T-helper 17 cell (primary cell): ENCODE results near the gene CHCHD6. TPM values are rescaled to one million over a fixed set of nuclear protein-coding genes. Genes with fewer than 3 reads are reported as not detected.
A peak's percentile ranks its signal among the peaks of the same experiment; 100 is the strongest.

Experiments used
- ATAC-seq: fragments of 150-1000 bp; cut with Tn5 transposase; 2 replicates; pipeline ENCODE4 v1.10.0; 2021; ENCODE audit warnings: mild to moderate bottlenecking, moderate library complexity
- DNase-seq, 3 donors: peaks; one replicate each; pipeline versions ENCODE4 v3.0.0 to v3.0.0-alpha.2; 2020 to 2021
- H3K9me3 ChIP-seq: one replicate; pipeline ENCODE4 v1.7.0; 2013; ENCODE audit warnings: low read length, mild to moderate bottlenecking; ENCODE audit not compliant: control insufficient read depth, poor library complexity, severe bottlenecking
- H3K27ac Mint-ChIP-seq: one replicate; pipeline ENCODE4 v1.8.0; 2022; ENCODE audit warnings: mild to moderate bottlenecking, moderate library complexity, mixed read lengths
- H3K27me3 Mint-ChIP-seq: one replicate; pipeline ENCODE4 v1.8.0; 2022; ENCODE audit warnings: mixed read lengths
- H3K36me3 Mint-ChIP-seq: one replicate; pipeline ENCODE4 v1.8.0; 2022; ENCODE audit warnings: low read depth, mixed read lengths
- H3K4me1 Mint-ChIP-seq: one replicate; pipeline ENCODE4 v1.8.0; 2022; ENCODE audit warnings: mild to moderate bottlenecking, mixed read lengths
- H3K4me3 Mint-ChIP-seq: one replicate; pipeline ENCODE4 v1.8.0; 2022; ENCODE audit warnings: mild to moderate bottlenecking, moderate library complexity, mixed read lengths
- total RNA-seq, 4 donors: library from RNA in 2 of 4; stranded (reverse) in 2 of 4; gene quantifications; one replicate each; pipeline ENCODE4 v1.2.3 and lab custom pipeline; 2022 to 2026

The CHCHD6 gene
- total RNA-seq, 2 donors from 2014 or later, result 10.5 to 14.9 TPM

- no peak overlapping the region for H3K27ac Mint-ChIP-seq
- no peak overlapping the region for H3K4me3 Mint-ChIP-seq
- DNase-seq (no peak), ATAC-seq (no peak)
- no peaks in the 10 kb centered on the region for H3K9me3 ChIP-seq
- H3K4me1 Mint-ChIP-seq, result peaks cover 10% of the 10 kb centered on the region
- H3K36me3 Mint-ChIP-seq, result peaks cover 5% of the 10 kb centered on the region
- no peaks in the 10 kb centered on the region for H3K27me3 Mint-ChIP-seq
These were observed 148.5 kb downstream of the CHCHD6 start for GRCh38 chr3:126852511-126852910.

- H3K36me3 Mint-ChIP-seq, result peaks cover 3% of the 10 kb centered on the region
- no peaks in the 10 kb centered on the region for H3K9me3 ChIP-seq
- no peak for ATAC-seq
- H3K4me3 Mint-ChIP-seq, result no peak overlapping the region
- peaks cover 5% of the 10 kb centered on the region for H3K4me1 Mint-ChIP-seq
- H3K27ac Mint-ChIP-seq, result peak overlapping the region; percentile 14
- no peaks in the 10 kb centered on the region for H3K27me3 Mint-ChIP-seq
- DNase-seq, result no peak
These were observed 150.6 kb downstream of the CHCHD6 start for GRCh38 chr3:126854666-126855065.

- DNase-seq, result no peak
- ATAC-seq, result no peak
- Mint-ChIP-seq H3K27ac (no peak overlapping the region), H3K36me3 (peaks cover 3% of the 10 kb centered on the region), H3K4me1 (peaks cover 5% of the 10 kb centered on the region), H3K27me3 (no peaks in the 10 kb centered on the region), H3K4me3 (no peak overlapping the region)
- no peaks in the 10 kb centered on the region for H3K9me3 ChIP-seq
These were observed 151.3 kb downstream of the CHCHD6 start for GRCh38 chr3:126855374-126855773.

DNA sequence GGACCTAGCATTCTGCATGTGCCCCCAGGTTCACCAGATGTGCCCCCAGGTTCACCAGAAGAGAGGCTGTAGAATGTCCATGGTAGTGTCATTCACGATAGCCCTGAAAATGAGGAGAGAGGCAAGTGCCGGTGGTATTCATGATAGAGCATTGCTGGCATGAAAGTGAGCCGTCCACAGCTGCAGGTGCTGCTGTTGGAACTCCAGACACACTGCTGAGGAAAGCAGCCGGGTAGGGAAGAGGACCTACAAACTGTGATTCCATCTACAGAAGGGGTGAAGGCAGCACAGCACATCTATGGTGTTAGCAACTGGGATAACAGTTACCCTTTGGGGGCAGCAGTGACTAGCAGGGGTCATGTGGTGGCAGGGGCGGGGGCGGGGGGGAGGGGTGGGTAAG lies 153.9 kb downstream of the CHCHD6 start:
- DNase-seq, result no peak
- H3K36me3 Mint-ChIP-seq, result peaks cover 5% of the 10 kb centered on the region

DNA sequence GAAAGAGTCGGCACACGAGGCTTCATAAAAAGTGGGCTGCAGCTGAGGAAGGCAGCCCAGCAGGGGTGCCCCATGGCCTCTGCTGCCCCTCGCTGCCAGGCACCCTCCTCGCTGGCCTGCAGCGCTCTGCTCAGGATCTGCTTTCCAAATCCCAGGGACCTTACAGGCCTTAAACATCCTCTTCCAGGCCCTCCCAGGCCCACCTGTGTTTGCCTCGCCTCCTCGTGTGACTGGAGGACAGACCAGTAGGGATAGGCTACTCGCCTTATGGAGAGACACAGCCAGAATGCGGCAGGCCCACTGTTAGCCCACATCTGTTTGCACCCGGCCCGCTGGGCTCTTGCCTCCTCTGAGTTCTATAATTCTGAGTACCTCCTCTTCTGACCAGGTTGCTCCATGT lies 154.4 kb downstream of the CHCHD6 start:
- no peak overlapping the region for H3K4me3 Mint-ChIP-seq
- H3K27me3 Mint-ChIP-seq, result no peaks in the 10 kb centered on the region
- DNase-seq (no peak), ATAC-seq (no peak)
- H3K4me1 Mint-ChIP-seq, result peaks cover 5% of the 10 kb centered on the region
- peaks cover 5% of the 10 kb centered on the region for H3K36me3 Mint-ChIP-seq
- H3K27ac Mint-ChIP-seq, result no peak overlapping the region
- no peaks in the 10 kb centered on the region for H3K9me3 ChIP-seq

More for the DNA sequence above, 153.9 kb downstream of the CHCHD6 start:
- no peak for ATAC-seq
- H3K9me3 ChIP-seq, result no peaks in the 10 kb centered on the region
- Mint-ChIP-seq H3K27me3 (no peaks in the 10 kb centered on the region), H3K4me1 (peaks cover 5% of the 10 kb centered on the region), H3K27ac (no peak overlapping the region), H3K4me3 (no peak overlapping the region)

DNA sequence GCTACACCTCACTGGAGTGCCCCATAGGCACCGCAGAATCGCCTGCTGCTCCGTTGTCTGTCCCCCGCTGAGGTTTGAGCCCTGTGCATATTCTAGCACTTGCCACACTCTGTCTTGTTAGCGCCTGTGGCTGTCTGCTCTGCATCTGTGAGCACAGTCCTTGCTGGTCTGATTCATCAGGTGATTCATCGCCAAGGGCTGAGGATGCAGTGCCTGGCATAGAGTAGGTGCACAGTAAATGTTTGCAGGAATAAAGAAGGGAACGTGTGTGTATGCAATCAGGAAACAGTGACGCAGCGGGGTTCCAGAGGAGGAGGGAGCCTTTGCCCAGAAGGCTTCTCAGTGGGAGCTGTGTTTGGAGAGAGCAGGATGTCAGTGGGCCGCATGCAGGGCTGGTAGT lies 154.8 kb downstream of the CHCHD6 start:
- ATAC-seq (no peak), DNase-seq (no peak)
- H3K9me3 ChIP-seq, result no peaks in the 10 kb centered on the region
- no peak overlapping the region for H3K4me3 Mint-ChIP-seq
- no peaks in the 10 kb centered on the region for H3K27me3 Mint-ChIP-seq
- no peak overlapping the region for H3K27ac Mint-ChIP-seq
- H3K4me1 Mint-ChIP-seq, result peaks cover 5% of the 10 kb centered on the region
- peaks cover 5% of the 10 kb centered on the region for H3K36me3 Mint-ChIP-seq

DNA sequence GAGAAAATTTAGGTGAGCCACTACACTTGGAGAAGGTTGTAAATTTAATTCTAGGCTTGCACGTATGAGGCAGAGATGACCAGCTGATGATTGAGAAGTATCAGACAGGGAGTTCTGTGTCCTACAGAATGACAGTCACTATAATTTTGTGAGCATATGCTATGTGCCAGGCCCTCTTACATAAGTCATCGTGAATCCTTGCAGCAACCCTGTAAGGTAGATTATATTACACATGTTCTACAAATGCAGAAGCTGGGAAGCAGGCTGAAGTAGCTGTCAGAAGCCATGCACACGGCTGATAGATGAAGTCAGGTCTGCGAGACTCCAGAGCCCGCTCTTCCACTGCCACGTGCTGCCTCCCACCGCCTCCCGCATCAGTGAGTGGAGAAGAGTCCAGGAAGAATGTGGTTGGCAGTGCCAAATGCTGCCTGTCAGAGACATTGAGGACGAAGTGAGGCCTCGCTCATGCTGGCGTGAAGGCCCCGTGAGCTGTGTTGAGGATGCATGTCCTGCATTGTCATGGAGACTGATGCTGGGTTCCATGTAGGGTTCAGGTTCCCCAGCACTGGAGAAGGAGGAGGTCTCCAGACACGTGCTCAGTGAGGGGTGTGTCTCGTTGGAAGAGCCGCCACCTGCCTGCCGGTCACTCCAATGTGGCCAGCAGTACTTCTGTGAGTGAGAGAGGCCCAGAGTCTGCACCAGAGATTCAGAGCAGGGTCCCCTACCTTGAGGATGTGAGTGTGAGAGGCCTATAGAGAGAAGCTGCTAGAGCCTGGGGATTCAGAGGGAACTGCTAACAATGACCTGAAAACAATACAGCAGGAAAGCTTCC lies 155.6 kb downstream of the CHCHD6 start:
- Mint-ChIP-seq H3K4me1 (peaks cover 2% of the 10 kb centered on the region), H3K36me3 (peaks cover 5% of the 10 kb centered on the region), H3K27me3 (no peaks in the 10 kb centered on the region), H3K27ac (no peak overlapping the region), H3K4me3 (no peak overlapping the region)
- no peaks in the 10 kb centered on the region for H3K9me3 ChIP-seq
- no peak for ATAC-seq
- no peak for DNase-seq

- H3K4me3 Mint-ChIP-seq, result no peak overlapping the region
- H3K36me3 Mint-ChIP-seq, result peaks cover 12% of the 10 kb centered on the region
- no peak overlapping the region for H3K27ac Mint-ChIP-seq
- H3K9me3 ChIP-seq, result no peaks in the 10 kb centered on the region
- no peak for ATAC-seq
- peaks cover 6% of the 10 kb centered on the region for H3K4me1 Mint-ChIP-seq
- no peaks in the 10 kb centered on the region for H3K27me3 Mint-ChIP-seq
- DNase-seq, result no peak
These were observed 161.7 kb downstream of the CHCHD6 start for GRCh38 chr3:126865736-126866135.

GRCh38 chr3:126866175-126866759 lies 162.2 kb downstream of the CHCHD6 start:
- Mint-ChIP-seq H3K27me3 (no peaks in the 10 kb centered on the region), H3K27ac (no peak overlapping the region), H3K36me3 (peaks cover 11% of the 10 kb centered on the region), H3K4me1 (peaks cover 9% of the 10 kb centered on the region), H3K4me3 (no peak overlapping the region)
- H3K9me3 ChIP-seq, result no peaks in the 10 kb centered on the region
- no peak for ATAC-seq
- no peak for DNase-seq

- DNase-seq (no peak), ATAC-seq (no peak)
- Mint-ChIP-seq H3K4me3 (no peak overlapping the region), H3K4me1 (peaks cover 10% of the 10 kb centered on the region), H3K27ac (no peak overlapping the region), H3K27me3 (no peaks in the 10 kb centered on the region), H3K36me3 (peaks cover 10% of the 10 kb centered on the region)
- no peaks in the 10 kb centered on the region for H3K9me3 ChIP-seq
These were observed 163.3 kb downstream of the CHCHD6 start for GRCh38 chr3:126867190-126867862.

GRCh38 chr3:126867863-126868200 lies 163.8 kb downstream of the CHCHD6 start:
- H3K9me3 ChIP-seq, result no peaks in the 10 kb centered on the region
- H3K27me3 Mint-ChIP-seq, result no peaks in the 10 kb centered on the region
- DNase-seq, result no peak
- no peak overlapping the region for H3K27ac Mint-ChIP-seq
- peaks cover 10% of the 10 kb centered on the region for H3K4me1 Mint-ChIP-seq
- no peak for ATAC-seq
- H3K36me3 Mint-ChIP-seq, result peaks cover 10% of the 10 kb centered on the region
- no peak overlapping the region for H3K4me3 Mint-ChIP-seq

GRCh38 chr3:126870608-126871210 lies 166.7 kb downstream of the CHCHD6 start:
- no peak for ATAC-seq
- Mint-ChIP-seq H3K36me3 (peaks cover 3% of the 10 kb centered on the region), H3K27me3 (no peaks in the 10 kb centered on the region), H3K4me1 (peaks cover 13% of the 10 kb centered on the region), H3K27ac (no peak overlapping the region), H3K4me3 (no peak overlapping the region)
- DNase-seq, result no peak
- H3K9me3 ChIP-seq, result no peaks in the 10 kb centered on the region

DNA sequence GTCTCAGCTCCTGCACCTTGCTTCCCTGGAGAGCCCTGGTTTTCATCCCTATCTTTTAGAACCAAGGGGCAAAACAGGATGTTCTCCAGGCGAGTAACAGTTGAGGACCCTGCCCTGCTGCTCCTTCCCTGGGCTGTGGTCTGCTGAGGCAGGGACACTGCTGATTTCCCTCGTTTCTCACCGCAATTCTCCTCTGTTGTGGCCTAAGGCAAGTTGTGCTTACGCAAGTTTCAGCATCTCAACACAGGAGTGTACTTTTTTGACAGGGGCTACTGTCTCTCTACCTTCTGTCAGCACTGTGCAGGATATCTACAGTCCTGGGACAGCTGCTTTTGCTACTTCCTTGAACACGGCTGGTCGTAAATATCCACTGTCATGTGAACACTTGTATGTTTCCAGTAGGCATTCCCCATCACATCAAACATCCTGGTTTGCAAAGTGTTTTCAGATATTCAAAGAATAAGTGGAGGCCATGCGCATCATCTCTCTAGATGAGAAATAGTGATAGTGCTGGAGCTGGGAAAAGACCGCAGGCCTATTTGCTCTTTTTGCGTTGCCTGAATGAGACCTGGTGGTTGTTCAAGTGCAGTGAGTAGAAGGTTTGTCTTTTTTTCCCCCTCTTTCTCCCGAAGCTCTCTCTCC lies 168.8 kb downstream of the CHCHD6 start:
- H3K27ac Mint-ChIP-seq, result no peak overlapping the region
- H3K4me3 Mint-ChIP-seq, result no peak overlapping the region
- H3K4me1 Mint-ChIP-seq, result peaks cover 10% of the 10 kb centered on the region
- H3K27me3 Mint-ChIP-seq, result no peaks in the 10 kb centered on the region
- DNase-seq, result no peak
- peaks cover 3% of the 10 kb centered on the region for H3K36me3 Mint-ChIP-seq
- ATAC-seq, result no peak
- no peaks in the 10 kb centered on the region for H3K9me3 ChIP-seq
